Measurements from ENCODE around the gene ZNF324.
"Not testable (repeated sequence)": the region's sequence is repeated elsewhere in the genome, so short reads cannot be mapped to it uniquely, and the experiment has no call there.

ZNF324 gene

DNA sequence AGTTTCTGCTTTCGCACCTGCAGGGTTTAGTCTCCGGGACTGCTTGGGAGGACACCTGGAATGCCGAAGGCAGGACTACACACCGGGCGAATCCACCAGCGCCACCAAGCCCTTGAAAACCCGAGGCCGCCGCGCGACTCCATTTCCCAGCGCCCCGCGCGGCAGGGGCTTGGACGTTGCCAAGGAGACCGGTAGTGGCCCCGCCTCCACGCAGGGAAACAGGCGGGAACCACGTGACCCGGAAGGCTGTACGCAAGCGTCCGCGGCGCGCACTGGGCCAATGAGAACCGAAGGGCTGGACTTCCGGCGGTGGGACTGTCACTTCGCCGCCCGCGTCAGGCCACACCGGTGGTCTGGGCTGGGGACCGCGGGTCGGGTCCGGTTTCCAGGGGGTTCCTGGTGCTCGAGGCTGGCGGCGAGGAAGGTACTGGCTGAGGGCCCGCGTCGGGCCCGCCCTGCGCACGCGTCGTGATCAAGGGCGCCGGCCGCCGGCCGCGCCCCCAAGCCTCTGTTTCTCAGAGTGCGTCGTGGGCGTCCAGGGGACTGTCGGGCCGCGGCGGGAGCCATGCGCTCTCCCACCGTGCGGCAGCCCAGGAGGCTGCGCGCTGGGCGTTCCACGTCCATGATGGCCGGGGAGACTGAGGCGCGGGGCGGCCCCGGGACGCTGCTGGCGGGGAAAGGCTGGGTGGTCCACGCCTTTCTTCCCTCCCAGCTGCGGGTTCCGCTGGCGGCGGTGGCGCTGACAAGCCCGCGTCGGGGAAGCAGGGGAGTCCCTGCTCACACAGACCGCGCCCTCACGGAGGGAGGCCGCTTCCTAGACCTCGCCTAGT is at the start of gene ZNF324:
ZNF324 (plus strand) TSS at position 321 of the 830 bp plus-strand sequence. CDS start 2,106 bp downstream, outside the sequence.
- DNase-seq (ENCODE audit: low read depth) = peak; percentile 96

DNA sequence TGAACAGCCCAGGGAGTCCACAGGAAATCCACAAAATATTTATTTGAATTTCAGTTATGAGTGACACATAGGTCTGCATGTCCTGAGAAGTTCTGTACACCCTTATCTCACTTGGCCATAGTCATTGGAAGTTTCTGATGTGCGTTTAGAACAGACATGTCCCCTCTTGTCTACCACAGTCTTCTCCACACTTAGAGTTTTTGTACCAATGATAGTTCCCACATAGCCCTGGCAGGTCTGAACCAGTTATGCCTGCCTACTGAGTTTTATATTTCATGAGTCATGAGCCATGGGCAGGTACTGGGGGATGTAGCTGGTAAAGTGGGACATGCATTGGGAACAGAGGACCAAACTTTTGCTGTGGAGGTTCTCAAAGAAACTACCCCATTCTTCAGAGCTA is 38.3 kb upstream of the ZNF324 start:
- no peak for DNase-seq (ENCODE audit: low read depth)

DNA sequence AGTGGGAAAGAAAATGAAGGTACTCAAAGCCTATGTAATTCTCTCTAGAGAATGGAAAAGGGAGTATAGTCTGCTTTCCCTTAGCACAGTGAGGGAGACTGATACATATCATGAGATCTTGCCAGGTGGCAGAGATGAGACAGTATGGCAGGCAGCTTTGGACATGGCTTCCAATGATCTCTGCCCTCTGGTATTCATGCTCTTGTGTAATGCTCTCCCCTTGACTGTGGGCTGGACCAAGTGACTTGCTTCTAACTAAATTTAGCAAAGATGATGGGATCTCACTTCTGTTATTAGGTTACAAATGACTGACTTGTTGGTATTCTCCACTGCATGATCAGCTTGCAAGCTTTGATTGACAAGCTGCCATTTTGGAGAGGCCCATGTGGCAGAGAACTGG is 37.1 kb upstream of the ZNF324 start:
- no peak for DNase-seq (ENCODE audit: low read depth)

DNA sequence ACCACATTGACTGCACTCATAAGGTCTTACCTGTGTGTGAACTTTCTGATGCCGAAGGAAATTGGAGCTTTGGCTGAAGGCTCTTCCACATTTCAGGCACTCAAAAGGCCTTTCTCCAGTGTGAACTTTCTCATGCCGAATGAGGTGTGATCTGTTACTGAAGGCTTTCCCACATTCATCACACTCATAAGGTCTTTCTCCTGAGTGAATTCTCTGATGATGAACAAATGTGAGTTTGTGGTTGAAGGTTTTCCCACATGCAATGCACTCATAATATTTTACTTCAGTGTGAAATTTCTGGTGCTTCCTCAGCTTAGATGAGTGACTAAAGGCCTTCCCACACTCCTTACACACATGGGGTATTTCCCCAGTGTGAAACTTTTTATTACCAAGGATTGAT is 32.7 kb upstream of the ZNF324 start:
- DNase-seq (ENCODE audit: low read depth) = no peak

DNA sequence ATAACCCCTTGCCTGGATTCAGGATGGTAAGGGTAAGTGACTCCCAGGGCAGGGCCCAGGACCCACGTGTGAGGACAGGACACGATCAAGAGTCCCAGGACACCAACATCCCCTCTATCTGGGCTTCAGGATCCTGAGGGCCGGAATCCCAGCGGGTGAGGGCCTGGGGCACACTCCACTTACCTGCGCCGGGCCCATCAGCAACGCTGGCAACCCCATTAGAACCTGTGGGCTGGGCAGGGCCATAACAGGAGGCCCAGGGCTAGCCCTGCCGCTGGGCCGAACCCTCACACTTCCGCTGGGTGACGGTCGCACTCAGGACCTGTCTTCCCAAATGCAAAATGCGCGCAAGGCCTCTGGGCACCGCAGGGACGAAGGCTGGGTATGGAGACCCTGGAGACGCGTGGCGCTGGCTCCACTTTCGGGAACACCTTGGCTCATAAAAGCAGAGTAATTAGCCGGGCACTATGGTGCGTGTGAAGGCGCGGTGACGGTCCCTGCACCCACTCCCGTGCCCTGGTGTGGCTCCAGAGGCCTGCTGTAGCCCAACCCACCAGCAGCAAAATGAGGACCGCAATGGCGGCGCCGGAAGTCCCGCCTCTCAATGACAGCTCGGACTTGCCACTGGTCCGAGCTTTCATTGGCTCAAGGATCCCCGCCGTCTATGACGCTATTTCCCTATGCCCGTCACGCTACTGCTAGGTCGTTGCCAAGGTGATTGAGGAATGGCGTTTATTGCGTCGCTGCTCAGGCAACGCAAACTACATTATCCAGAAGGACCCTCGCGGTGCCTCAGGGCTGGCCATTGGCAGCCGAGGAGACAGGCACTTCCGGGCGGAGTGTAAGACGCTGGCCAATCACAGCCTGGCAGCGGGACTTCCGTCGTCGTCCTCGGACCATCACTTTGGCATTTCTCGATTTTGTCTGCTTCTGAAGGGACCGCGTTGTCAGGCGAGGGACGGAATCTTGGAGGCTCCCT is 27.0 kb upstream of the ZNF324 start, which contains the start of gene ZNF132:
ZNF132 (minus strand) TSS at position 578 of the 979 bp plus-strand sequence; CDS start at position 246, 332 bp downstream.
- DNase-seq (ENCODE audit: low read depth) = peak; percentile 92

DNA sequence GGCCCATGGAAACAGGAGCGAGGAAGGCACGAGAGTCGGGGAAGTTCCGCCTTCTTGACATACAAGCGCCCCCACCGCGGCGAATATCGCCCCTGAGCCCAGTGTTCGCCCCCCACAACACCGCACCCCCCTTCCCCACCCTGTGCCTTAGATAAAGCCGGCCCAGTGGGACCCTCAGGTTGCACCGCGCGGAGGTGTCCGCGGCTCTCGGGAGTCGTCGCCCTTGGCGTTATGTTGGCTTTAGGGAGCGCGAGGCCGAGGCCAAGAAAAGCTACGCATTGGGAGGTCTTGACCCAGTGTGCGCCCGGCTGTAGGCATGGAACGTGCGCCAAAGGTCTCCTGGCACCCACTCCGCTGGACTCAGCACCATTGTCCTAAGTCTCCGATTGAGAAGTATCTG is 26.3 kb upstream of the ZNF324 start:
- DNase-seq (ENCODE audit: low read depth) = no peak

DNA sequence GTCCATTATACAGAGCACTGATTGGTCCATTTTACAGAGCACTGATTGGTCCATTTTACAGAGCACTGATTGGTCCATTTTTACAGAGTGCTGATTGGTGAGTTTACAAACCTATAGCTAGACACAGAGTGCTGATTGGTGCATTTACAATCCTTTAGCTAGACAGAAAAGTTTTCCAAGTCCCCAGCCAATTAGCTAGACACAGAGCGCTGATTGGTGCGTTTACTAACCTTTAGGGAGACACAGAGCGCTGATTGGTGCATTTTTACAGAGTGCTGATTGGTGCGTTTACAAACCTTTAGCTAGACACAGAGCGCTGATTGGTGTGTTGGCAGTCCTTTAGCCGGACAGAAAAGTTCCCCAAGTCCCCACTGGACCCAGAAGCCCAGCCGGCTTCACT is 23.9 kb upstream of the ZNF324 start:
- DNase-seq (ENCODE audit: low read depth) = not testable (repeated sequence)

DNA sequence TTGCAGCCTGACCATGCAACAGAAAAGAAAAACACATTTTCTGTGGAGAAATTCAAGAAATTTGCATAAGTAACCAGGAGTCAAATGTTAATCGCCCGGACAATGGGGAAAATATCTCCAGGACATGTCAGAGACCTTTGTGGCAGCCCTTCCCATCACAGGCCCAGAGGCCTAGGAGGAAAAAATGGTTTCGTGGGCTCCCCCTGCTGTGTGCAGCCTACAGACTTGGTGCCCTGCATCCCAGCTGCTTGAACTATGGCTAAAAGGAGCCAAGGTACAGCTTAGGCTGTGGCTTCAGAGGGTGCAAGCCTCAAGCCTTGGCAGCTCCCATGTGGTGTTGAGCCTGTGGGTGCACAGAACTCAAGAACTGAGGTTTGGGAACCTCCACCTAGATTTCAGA is 18.0 kb upstream of the ZNF324 start:
- DNase-seq (ENCODE audit: low read depth) = not testable (repeated sequence)

DNA sequence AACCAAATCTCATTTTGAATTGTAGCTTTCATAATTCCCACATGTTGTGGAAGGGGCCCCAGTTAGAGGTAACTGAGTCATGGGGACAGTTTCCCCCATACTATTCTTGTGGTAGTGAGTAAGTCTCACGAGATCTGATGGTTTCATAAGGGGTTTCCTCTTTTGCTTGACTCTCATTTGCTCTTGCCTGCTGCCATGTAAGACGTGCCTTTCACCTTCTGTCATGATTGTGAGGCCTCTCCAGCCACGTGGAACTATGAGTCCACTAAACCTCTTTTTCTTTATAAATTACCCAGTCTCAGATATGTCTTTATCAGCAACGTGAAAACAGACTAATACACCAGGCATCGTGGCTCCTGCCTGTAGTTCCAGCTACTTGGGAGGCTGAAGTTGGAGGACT is 16.9 kb upstream of the ZNF324 start:
- not testable (repeated sequence) for DNase-seq (ENCODE audit: low read depth)

DNA sequence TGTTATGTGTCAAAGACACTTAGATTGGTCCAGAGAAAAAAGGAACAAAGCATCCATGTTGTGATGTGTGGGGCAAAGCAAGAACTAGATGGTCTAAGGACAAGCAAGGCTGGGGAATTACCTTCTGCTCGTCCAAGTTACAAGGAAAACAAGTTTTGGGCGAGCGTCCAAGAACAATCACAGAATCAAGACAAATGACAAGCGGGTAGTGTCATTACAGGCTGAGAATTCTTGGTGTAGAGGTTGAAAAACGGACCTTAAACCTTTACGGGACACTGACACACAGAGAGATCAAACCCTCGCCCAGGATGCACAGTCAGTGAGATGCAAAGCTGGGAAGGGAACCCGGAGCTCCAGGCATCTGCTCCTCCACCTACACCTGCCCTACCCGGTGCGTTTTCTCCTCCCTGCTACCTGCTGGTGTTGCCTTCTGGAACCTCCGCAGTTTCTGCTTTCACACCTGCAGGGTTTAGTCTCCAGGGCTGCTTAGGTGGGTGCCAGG is 16.0 kb upstream of the ZNF324 start:
- DNase-seq (ENCODE audit: low read depth) = no peak

DNA sequence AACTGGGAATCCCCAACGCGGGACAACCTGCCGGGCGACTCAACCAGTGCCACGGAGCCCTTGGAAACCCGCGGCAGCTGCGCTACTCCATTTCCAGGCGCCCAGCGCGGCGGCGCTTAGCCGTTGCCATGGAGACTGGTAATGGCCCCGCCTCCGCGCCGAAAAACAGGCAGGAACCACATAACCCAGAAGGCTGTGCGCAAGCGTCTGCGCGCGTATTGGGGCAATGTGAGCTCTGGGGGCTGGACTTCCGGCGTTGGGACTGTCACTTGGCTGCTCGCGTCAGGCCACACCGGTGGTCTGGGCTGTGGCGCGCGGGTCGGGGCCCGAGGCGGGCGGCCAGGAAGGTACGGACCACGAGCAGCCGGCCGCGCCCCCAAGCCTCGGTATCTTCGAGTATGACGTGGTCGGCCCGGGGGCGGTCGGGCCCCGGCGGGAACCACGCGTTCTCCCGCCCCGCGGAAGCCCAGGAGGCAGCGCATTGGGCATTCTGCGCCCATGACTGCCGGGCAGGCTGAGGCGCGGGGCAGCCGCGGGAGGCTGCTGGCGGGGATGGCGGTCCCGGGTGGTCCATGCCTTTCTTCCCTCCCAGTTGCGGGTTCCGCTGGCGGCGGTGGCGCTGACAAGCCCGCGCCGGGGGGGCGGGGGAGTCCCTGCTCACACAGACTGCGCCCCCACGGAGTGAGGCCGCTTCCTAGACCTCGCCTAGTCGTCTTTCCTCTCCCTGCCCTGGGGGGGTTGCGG is 15.3 kb upstream of the ZNF324 start, which contains the start of gene ZNF324B:
ZNF324B (plus strand) TSS at position 265 of the 744 bp plus-strand sequence. CDS start 2,080 bp downstream, outside the sequence.
- peak; percentile 94 for DNase-seq (ENCODE audit: low read depth)

DNA sequence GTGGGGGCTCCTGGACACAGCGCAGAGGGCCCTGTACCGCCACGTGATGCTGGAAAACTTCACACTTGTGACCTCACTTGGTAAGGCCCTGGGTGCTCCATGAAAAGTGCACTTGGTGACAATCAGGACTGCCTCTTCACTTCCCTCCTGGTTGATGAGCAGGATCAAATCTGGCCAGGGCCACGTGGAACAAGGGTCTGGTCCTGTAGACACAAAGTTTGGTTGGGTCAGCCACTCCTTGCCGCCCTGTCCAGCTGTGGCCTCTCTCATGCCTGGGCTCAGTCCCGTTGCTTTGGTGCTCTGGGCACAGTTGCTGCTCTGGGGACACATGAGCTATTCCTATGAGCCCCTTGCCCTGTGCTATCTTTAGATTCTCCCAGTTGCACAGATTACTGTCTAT is 13.1 kb upstream of the ZNF324 start:
- no peak for DNase-seq (ENCODE audit: low read depth)

DNA sequence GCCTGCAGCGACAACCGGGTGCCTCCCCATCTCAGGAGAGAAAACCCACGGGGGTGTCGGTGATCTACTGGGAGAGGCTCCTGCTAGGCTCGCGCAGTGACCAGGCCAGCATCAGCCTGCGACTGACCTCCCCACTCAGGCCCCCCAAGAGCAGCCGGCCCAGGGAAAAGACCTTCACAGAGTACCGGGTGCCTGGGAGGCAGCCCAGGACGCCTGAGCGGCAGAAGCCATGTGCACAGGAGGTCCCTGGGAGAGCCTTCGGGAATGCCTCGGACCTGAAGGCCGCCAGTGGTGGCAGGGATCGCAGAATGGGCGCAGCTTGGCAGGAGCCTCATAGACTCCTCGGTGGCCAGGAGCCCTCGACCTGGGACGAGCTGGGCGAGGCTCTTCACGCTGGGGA is 11.6 kb upstream of the ZNF324 start:
- no peak for DNase-seq (ENCODE audit: low read depth)

DNA sequence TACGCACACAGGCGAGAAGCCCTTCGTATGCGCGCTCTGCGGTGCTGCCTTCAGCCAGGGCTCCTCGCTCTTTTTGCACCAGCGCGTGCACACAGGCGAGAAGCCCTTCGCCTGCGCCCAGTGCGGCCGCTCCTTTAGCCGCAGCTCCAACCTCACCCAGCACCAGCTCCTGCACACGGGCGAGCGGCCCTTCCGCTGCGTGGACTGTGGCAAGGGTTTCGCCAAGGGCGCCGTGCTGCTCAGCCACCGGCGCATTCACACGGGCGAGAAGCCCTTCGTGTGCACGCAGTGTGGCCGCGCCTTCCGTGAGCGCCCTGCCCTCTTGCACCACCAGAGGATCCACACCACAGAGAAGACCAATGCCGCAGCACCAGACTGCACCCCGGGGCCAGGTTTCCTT is 10.8 kb upstream of the ZNF324 start:
- DNase-seq (ENCODE audit: low read depth) = no peak

DNA sequence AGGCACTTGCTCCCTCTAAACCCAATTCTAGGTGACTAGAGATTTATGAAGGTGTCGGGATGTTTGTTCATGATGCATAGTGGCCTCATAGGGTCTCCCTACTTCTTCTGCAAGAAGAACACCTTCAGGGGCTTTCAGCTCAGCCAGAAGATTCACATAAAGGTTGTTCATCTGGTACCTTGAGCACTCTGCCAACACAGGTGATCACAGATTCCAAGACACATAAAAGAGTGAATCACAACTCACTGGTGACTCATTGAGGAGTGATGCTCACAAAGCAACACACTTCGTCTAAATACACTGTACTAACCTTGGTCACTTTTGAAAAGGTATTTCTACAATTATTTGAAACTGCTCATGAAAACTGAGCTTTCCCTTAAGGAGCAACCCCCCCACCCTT is 6.8 kb upstream of the ZNF324 start:
- no peak for DNase-seq (ENCODE audit: low read depth)

DNA sequence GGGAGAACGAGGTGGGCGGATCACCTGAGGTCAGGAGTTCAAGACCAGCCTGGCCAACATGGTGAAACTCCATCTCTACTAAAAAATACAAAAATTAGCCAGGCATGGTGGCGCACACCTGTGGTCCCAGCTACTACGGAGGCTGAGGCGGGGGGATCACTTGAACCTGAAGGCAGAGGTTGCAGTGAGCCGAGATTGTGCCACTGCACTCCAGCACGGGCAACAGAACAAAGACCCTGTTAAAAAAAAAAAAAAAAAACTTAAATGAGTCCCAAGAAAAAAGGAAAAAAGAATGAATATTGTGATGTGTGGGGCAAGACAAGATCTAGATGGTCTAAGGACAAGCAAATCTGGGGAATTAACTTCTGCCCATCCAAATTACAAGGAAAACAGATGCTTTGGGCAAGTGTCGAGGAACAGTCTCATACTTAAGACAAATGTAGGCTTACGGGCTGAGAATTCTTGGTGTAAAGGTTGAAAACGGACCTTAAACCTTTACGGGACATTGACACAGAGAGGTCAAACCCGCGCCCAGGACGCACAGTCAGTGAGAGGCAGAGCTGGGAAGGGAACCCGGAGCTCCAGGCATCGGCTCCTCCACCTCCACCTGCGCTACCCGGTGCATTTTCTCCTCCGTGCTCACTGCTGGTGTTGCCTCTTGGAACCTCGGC is 656 bp upstream of the ZNF324 start:
- DNase-seq (ENCODE audit: low read depth) = no peak

DNA sequence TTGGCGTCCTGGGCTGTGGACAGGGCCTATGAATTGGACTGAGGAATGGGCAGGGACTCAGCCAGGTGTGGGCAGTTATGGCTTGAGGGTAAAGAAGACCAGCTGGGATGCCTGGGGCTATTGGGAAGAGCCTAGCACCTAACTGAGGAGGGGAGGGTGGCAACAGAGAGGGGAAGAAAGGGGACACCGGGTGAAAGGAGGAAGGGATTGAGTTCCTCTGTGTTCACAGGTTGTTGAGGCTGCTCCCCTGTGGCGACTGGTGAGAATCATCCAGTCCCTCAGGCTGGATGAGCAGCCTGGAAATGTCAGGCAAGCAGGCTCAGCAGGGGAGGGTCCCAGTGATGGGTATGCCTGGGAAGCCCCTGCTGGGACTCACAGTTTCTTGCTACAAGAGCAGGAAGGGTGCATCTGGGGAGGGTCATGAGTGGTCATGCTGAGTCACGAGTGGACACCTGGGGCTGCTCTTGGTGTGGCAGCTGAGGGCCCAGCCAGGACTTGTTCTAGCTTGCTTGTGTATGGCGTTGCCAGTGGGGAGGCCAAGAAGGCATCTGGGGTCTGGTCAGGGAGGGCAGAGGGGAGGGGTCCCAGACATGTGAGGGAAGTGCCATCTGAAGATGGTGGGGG is 1.4 kb downstream of the ZNF324 start:
- DNase-seq (ENCODE audit: low read depth) = no peak

DNA sequence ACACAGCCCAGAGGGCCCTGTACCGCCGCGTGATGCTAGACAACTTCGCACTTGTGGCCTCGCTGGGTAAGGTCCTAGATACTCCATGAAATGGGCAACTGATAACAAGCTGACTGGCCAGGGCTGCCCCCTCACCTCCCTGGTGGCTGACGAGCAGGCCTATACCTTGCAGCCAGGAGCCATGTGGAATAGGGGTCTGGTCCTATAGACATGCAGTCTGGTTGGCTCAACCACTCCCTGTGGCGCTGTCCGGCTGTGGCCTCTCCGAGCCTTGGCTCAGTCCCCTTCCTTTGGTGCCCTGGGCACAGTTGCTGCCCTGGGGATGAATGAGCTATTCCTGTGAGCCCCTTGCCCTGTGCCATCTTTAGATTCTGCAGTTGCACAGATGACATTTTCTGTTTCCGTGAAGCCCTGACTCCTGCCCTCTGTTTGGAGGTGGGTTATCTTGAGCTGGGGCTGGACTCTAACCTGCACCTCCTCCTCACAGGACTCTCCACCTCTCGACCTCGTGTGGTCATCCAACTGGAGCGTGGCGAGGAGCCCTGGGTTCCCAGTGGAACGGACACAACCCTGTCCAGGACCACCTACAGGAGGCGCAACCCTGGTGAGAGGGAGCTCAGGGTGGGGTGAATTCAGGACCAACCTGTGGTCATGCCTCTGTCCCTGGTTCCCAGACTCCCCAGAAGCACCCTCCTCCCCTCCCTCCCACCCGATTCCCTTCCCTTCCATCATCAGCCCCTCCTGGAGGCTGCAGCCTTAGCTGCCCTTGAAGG is 2.5 kb downstream of the ZNF324 start:
- DNase-seq (ENCODE audit: low read depth) = no peak

DNA sequence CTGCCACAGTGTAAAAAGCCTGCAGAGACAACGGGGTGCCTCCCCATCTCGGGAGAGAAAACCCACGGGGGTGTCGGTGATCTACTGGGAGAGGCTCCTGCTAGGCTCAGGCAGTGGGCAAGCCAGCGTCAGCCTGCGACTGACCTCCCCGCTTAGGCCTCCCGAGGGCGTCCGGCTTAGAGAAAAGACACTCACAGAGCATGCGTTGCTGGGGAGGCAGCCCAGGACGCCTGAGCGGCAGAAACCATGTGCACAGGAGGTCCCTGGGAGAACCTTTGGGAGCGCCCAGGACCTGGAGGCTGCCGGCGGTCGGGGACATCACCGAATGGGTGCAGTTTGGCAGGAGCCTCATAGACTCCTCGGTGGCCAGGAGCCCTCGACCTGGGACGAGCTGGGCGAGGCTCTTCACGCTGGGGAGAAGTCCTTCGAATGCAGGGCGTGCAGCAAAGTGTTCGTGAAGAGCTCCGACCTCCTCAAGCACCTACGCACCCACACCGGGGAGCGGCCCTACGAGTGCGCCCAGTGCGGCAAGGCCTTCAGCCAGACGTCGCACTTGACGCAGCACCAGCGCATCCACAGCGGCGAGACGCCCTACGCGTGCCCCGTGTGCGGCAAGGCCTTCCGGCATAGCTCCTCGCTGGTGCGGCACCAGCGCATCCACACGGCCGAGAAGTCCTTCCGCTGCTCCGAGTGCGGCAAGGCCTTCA is 4.1 kb downstream of the ZNF324 start:
- DNase-seq (ENCODE audit: low read depth) = not testable (repeated sequence)

All from stimulated activated CD4-positive, alpha-beta T cell treated with anti-CD3 and anti-CD28 coated beads, Interleukin-2, amount 100 ng/mL, for 4 hours (primary cell).